NT2/D1 (cell line): ENCODE data around the gene NABP1.

Source experiments
- DNase-seq: peaks from one replicate; pipeline ENCODE4 v3.0.0-alpha.2; 2011; ENCODE audit warnings: low read depth, low spot score
- H3K27me3 ChIP-seq: 2 replicates; pipeline ENCODE4 v1.6.0; 2011; ENCODE audit warnings: mild to moderate bottlenecking; ENCODE audit not compliant: insufficient read length, insufficient read depth
- H3K36me3 ChIP-seq: 2 replicates; pipeline ENCODE4 v1.6.1; 2011; ENCODE audit warnings: mild to moderate bottlenecking, low read length, mixed read lengths; ENCODE audit not compliant: insufficient read depth, insufficient read length
- H3K4me1 ChIP-seq: 2 replicates; pipeline ENCODE4 v1.5.1; 2011; ENCODE audit not compliant: insufficient read depth, insufficient read length
- H3K4me3 ChIP-seq: 2 replicates; pipeline ENCODE4 v1.5.1; 2011; ENCODE audit warnings: low read depth; ENCODE audit not compliant: insufficient read length
- H3K9ac ChIP-seq: 2 replicates; pipeline ENCODE4 v1.6.0; 2011; ENCODE audit warnings: low read depth; ENCODE audit not compliant: insufficient read length
- H3K9me3 ChIP-seq: 2 replicates; pipeline ENCODE4 v1.5.1; 2011; ENCODE audit warnings: mild to moderate bottlenecking, low read length; ENCODE audit not compliant: insufficient read depth
- SUZ12 ChIP-seq: IDR thresholded peaks from 2 replicates; pipeline ENCODE4 v1.6.1; 2011; ENCODE audit not compliant: insufficient read length, insufficient read depth; ENCODE audit errors: extremely low read depth
- YY1 ChIP-seq: IDR thresholded peaks from 2 replicates; pipeline ENCODE4 v1.6.1; 2011; ENCODE audit not compliant: insufficient read length, insufficient read depth
- ZNF274 ChIP-seq: IDR thresholded peaks from 2 replicates; pipeline ENCODE4 v1.6.1; 2011; ENCODE audit warnings: mild to moderate bottlenecking, low read depth, low read length

The NABP1 gene

DNA sequence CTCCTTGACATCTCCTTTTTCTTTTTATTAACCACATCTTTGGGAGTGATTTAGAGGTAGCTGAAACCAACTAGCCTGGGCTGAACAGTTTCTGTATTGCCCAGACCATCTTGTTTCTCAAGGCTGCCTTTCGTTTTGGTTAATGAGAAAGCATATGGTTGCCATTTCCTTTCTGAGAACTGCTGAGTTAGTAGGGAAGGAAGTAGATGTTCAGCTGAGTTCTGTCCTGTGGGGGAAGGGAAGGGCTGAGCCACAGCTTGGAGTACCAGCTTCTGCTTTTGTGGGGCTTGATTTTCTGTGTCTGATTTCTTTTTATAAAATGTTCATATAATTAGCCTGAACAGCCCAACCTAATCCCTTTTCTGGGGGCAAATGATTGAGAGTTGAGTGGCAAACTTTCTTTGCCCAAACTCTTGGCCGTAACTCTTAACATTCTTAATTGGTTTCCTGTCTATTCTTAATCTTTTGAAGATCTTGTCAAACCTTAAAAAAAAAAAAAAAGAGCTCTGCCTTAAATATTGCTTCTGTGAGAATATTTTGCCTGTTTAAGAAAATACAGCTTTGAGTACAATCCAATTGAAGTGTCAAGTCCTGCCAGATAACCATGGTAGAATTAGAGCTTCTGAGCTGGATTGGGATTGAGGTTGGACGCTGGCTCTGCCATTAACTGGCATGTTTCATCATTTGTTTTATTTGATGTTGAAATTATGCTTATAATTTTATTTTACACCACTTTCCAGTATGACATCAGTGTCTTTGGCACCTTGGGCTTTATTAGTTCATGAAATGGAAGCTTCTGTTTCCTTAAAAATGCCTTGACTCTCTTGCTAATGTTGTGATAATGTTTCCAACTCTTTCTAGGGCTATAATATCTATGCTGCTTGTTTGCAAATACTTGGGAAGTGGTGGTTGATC is 1.9 kb upstream of the NABP1 start:
- Histone ChIP-seq H3K27me3 (no peaks in the 10 kb centered on the region), H3K9ac (no peak overlapping the region), H3K4me3 (no peak overlapping the region), H3K9me3 (no peaks in the 10 kb centered on the region), H3K36me3 (peaks cover 15% of the 10 kb centered on the region), H3K4me1 (no peaks in the 10 kb centered on the region)
- no peak for TF ChIP-seq ZNF274
- TF ChIP-seq SUZ12 = no peak
- TF ChIP-seq YY1 = no peak
- DNase-seq = no peak

DNA sequence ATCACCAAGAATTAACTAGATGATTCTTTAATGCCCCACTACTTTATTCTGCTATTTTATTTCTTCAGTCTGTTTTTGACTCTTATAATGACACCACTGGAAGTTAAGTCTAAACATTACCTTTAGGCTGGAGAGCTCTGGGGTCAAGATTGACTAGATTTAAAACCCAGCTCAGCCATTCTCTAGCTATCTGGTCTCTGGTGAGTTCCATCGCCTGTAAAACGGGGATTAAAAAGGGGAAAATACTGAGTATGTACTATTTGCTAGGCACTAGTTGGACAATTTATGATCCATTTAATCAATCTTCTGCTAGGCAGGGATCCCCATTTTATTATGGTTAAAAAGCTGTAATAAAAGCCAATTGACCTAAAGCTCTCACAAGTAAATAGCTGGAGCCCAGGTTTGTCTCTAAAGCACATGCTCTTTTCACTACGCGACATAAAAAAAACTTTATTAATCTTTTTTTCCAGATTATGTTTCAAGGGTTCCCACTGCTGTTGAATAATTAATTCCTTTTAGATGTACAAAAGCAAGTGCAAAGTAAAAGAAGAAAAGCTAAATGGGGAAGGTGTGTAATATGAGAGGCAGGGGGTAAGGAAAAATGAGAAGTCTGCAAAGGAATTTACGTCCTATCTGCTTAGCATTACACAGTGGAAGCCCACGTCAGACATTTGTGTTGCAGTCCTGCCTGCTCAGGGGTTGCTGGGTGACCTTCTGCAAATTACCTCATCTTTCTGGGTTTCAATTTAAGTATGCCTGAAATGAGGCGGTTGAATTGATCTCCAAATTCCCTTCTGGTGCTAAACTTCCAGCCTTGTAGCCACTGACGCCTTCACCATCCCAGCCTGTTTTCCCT is 918 bp upstream of the NABP1 start:
- peak overlapping the region; percentile 35 for H3K4me3 ChIP-seq
- peaks cover 23% of the 10 kb centered on the region for H3K36me3 ChIP-seq
- no peaks in the 10 kb centered on the region for H3K9me3 ChIP-seq
- no peak for DNase-seq
- H3K9ac ChIP-seq = peak overlapping the region; percentile 69
- TF ChIP-seq SUZ12 (no peak), YY1 (no peak), ZNF274 (no peak)
- no peaks in the 10 kb centered on the region for H3K4me1 ChIP-seq
- no peaks in the 10 kb centered on the region for H3K27me3 ChIP-seq

DNA sequence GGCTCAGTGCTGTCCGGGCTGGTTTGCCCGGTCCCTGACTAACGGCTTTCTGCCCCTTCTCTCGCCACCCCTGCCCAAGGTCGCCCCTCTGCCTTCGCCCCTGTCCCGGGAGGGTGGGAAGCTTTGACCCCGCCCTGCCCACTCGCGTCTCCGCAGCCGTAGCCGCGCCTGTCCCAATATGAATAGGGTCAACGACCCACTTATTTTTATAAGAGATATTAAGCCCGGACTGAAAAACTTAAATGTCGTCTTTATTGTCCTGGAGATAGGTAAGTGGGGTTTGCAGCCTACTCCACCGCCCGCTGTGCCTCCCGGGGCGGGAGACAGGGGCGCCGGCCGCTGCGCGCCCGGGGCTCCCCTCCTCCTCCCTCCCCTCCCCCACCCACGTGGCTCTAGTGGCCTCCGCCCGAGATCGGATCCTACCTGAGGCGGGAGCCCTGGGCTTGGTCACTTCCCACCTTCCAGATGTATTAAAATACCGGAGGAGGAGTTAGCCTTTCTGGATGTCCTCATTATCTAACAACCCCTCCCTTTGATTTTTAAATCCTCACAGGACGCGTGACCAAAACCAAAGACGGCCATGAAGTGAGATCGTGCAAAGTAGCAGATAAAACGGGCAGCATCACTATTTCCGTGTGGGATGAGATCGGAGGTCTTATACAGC is 633 bp downstream of the NABP1 start:
- DNase-seq = no peak
- Histone ChIP-seq H3K9me3 (no peaks in the 10 kb centered on the region), H3K9ac (peak overlapping the region; percentile 87), H3K4me1 (no peaks in the 10 kb centered on the region), H3K4me3 (peak overlapping the region; percentile 70), H3K27me3 (no peaks in the 10 kb centered on the region), H3K36me3 (peaks cover 38% of the 10 kb centered on the region)
- TF ChIP-seq YY1 (no peak), SUZ12 (no peak), ZNF274 (no peak)

DNA sequence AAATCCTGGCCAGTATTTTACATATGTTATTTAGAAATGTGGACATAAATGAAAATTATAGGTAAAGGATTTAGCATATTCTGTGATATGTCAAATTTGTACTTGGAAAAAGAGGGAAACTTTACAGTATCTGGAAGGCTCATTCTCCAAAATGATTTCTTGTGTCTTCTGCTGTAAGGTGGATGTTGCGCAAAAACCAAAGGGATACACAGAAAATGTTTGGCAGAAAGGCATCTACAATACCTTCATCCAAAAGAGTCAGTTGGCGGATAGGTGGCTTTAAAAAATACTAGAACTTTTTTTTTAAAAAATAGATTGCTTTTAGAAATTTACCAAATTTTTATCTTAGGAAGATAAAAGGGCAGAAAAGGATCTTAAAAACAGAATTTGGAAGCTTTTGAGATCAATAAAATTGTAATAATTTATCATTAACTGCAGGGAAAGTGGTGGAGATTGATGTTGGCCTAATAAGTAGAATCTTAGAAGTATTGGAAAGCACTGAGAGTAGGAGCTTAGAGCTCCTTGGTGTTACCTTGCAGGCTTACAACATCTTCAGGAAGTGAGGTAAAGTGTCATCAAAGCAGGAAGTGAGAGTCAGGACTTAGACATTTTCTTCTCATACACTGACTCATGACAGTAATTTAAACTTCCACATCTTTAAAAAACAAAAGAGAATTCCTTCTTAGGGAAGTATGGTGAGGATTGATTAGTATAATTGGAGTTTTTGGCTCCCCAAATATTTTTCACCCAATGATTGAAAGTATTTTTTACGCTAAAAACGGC is 2.1 kb downstream of the NABP1 start:
- no peak overlapping the region for H3K4me3 ChIP-seq
- H3K4me1 ChIP-seq = no peaks in the 10 kb centered on the region
- no peak overlapping the region for H3K9ac ChIP-seq
- TF ChIP-seq SUZ12 (no peak), ZNF274 (no peak), YY1 (no peak)
- no peaks in the 10 kb centered on the region for H3K9me3 ChIP-seq
- peaks cover 53% of the 10 kb centered on the region for H3K36me3 ChIP-seq
- no peaks in the 10 kb centered on the region for H3K27me3 ChIP-seq
- DNase-seq = no peak

DNA sequence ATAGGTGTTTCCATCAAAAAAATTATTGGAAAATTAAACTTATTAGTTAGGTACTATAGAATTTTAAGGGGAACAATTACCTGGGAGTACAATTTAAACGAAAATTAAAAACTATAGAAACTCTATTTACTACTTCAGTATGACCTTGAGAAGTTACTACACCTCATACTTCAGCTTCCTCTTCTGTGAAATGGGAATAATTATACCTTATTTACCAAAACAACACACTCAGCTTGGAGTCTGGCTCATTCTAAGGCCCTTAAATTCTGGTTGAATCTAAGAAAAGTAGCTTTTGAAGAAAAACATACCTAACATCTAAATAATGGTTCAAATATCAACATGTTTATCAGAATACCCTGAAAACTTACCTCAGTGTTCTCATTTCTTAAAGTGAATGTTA is 2.7 kb downstream of the NABP1 start:
- no peaks in the 10 kb centered on the region for H3K4me1 ChIP-seq
- DNase-seq = no peak
- peaks cover 59% of the 10 kb centered on the region for H3K36me3 ChIP-seq
- TF ChIP-seq SUZ12 = no peak
- no peak for TF ChIP-seq ZNF274
- no peak for TF ChIP-seq YY1
- H3K9ac ChIP-seq = no peak overlapping the region
- H3K9me3 ChIP-seq = no peaks in the 10 kb centered on the region
- no peak overlapping the region for H3K4me3 ChIP-seq
- H3K27me3 ChIP-seq = no peaks in the 10 kb centered on the region

DNA sequence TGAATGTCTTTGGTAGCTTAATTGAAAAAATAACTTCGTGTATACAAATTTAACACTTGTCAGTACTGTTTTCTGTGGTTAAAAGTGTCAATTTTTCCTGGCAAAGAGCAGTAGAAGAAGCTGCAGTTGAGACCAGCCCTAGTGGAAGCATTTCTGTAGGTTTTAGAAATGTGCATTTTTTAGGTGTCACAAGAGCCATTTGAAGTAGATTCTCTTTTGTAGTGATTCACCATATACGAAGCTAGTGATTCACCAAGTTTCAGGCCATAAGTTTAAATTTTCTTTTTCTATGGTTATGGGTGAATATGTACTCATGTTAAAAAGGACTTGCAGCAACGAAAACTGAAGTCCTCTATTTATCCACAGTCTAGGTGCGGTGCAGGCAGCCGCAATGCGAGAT is 4.2 kb downstream of the NABP1 start:
- Histone ChIP-seq H3K27me3 (no peaks in the 10 kb centered on the region), H3K9ac (no peak overlapping the region), H3K9me3 (no peaks in the 10 kb centered on the region), H3K4me3 (no peak overlapping the region), H3K4me1 (no peaks in the 10 kb centered on the region), H3K36me3 (peaks cover 74% of the 10 kb centered on the region)
- DNase-seq = no peak
- no peak for TF ChIP-seq SUZ12
- no peak for TF ChIP-seq ZNF274
- no peak for TF ChIP-seq YY1
